Measurements from ENCODE around the gene POLA1.
A peak's percentile ranks its signal among the peaks of the same experiment; 100 is the strongest.
"Not testable (repeated sequence)": the region's sequence is repeated elsewhere in the genome, so short reads cannot be mapped to it uniquely, and the experiment has no call there.

POLA1 gene

DNA sequence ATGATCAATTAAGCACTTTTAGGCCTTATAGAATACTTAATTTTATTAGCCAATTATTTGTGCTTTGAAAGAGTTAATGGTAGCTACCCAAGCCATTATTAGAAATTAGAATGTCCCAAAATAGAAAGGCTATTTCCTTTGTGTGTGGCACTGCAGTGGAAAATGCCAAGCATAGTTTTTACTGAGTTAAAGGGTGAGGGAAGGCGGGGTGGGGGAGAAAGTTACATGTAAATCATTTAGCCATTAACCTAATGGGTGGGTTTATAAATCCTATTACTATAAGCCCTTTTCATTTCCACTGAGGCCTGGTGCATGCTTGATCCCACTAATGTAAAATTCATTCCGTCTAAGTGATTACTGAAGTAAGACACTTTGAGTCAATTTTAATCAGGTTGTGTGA is 105.8 kb downstream of the POLA1 start:
- FAIRE-seq, result no peak

DNA sequence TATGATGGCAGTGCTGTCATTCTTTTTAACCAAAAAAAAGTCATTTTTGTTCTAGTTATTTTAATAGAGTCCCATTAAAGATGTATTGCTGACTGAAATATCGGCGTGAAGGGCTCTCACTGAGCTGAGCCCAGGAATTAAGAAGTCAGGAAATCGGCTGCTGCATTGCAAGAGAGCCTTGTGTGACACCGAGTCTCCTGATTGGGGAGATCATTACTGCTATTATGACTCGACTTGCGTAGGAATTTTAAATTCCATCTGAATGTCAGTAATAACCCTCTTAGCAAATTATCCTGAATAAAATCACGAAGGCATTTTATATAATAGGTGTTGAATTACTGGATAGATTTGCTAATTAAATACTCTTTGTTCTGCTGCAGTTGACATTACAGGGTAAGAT is 111.5 kb downstream of the POLA1 start:
- DNase-seq (ENCODE audit: low spot score), result no peak
- no peak for FAIRE-seq

More for the DNA sequence above, 105.8 kb downstream of the POLA1 start:
- DNase-seq (ENCODE audit: low spot score), result no peak

DNA sequence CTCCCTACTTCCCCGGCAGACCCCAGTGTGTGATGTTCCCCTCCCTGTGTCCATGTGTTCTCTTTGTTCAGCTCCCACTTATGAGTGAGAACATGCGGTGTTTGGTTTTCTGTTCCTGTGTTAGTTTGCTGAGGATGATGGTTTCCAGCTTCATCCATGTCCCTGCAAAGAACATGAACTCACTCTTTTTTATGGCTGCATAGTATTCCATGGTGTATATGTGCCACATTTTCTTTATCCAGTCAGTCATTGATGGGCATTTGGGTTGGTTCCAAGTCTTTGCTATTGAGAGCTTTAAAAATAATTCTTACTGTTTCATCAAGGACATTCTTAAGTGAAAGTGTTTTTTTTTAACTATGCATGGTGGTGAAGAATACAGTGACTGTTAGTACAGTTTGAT is 126.1 kb downstream of the POLA1 start:
- DNase-seq (ENCODE audit: low spot score); FAIRE-seq: not testable (repeated sequence)

DNA sequence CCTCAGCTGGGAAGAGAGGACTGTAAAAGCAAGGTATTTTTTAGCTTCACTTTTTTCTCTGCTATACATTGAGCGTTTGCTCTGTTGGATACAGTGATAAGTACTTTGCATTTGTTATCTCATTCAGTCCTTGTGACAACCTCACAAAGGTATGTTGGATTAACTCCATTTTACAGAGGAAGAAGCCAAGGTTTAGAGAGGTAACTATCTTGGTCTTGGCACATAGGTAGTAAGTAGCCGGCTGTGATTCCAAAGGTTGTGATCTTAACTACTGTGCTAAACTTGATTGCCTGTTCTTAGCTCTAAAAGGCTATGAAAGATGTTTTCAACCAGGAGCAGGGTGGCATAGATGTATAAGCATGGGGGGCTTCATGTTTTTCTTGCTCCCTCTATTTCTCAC is 134.4 kb downstream of the POLA1 start:
- no peak for FAIRE-seq
- no peak for DNase-seq (ENCODE audit: low spot score)

DNA sequence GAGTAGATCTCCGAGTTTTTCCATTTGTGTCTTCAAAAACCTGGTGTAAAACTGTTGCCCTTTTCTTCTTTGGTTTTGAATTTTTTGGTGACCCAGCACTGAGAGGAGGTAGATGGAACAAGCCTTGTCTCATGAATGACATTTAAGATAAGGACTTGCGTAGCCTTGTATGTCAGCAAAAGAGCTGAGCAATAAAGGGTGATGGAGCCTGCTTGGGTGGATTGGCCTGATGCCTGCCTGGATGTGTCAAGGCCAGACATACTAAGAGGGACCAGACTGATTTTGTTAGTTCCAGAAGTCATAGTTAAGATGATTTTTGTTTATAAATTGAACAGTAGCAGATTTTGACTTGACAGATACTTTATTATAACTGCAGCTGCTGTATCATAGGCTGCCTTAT is 134.9 kb downstream of the POLA1 start:
- no peak for DNase-seq (ENCODE audit: low spot score)
- no peak for FAIRE-seq

DNA sequence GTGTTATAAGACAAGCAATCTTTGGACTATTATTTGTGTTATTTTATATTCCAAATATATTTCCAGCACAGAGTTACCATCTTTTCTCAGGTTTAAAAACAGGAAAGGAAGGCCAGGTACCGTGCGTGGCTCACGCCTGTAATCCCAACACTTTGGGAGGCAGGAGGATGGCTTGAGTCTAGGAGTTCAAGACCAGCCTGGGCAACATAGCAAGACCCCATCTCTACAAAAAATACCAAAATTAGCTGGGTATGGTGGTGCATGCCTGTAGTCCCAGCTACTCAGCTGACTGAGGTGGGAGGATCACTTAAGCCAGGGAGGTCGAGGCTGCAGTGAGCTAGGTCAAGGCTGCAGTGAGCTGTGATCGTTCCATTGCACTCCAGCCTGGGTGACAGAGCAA is 140.0 kb downstream of the POLA1 start:
- FAIRE-seq (no peak), DNase-seq (ENCODE audit: low spot score) (no peak)

DNA sequence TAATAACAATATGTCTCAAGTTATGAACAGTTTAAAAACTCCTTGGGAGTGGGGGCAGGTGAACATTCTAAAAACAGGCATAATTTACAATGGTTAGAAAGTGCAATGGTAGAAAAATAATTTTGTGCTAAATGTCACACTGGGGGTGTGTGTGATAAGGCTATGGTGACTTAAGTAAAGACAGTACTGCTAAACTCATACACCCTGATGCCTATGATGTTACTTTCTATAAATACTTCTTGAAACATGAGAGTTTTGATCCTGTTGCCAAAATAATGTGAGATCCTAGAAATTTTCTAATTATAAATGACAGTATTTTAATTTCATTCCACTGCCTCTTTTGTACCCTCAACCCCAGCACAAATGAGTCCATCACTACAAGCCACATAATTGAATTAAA is 144.2 kb downstream of the POLA1 start:
- FAIRE-seq, result no peak
- no peak for DNase-seq (ENCODE audit: low spot score)

DNA sequence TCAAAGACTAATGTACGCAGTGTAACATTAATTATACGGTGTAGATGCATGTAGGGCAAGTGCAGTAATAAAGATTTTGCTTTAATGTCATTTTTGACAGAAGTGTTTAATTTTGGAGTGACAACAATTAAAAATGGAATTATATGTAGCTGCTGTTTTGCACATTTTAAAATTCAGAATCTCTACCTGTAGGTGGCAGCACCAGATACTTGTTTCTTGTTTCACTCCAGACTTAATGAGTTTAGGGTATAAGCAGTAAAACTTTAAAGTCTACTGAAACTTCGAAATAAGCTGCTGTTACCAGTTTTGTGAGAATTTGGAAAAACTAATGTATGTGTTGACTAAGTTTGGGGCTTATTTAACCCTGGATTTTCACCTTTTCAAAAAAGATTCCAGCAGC is 144.9 kb downstream of the POLA1 start:
- DNase-seq (ENCODE audit: low spot score) (peak; percentile 11), FAIRE-seq (peak; percentile 69)

DNA sequence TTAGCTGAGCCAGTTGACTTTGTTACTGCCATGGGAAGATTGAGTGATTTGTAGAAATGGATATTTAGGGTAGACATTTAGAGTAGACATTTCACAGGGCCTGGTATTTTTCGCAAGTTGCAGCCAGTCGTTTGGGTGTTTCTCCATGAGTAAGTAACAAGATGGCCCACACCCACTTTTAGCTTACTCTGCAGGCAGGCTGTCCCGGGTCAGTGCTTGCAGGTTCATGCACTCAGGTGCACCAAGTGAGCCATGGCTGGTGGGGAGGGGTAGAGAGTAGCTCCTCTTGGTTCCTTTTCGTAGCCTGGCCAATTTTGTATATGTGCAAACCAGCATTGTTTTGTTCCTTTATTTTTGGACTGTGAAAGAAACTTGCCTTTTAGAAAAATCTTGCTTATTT is 145.6 kb downstream of the POLA1 start:
- DNase-seq (ENCODE audit: low spot score) (no peak), FAIRE-seq (no peak)

DNA sequence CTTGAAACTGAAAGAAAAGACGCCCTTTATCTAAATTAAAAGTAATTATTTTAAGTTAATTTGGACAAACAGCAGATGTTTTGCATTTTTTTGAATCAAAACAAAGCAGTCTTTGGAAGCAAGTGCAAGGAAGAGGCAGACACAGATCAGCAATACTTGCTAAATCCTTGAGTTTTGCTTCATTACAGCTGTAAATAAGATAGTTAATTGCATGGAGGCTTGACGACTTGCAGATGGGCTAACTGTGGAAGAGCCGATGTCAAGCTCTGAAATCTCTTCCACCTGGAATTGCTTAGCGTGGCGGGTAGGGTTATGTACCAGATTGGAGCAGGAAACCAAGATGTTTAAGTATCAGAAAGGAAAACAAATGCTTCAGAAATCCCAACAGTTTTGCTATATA is 148.8 kb downstream of the POLA1 start:
- DNase-seq (ENCODE audit: low spot score), result no peak
- no peak for FAIRE-seq

DNA sequence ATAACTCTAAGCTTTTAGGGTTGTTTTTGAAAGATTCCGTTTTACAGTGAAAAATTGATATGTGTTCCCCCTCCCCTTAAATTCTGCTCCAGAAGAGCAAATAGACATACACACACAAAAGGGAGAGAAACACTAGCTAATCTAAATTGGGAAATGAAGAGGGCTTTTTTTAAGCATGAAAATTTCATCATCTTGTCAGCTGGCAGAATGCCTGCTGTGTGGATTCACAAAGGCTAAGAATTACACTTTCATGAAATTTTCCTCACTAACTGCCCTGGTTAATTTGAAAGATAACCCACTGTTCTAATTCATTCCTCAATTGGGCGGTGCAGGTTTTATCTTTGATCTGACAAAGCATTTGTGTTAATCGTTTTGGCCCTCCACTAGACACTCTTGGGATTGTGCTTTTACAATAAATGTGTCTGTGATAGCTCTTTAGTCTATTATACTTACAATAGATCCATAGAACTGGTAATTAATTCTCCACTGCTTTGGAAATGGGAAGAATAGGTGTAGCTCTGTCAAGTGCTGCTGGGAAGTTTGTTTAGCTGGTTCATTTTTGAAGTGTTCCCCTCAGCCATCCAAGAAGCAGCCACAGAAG is 152.9 kb downstream of the POLA1 start:
- FAIRE-seq (no peak), DNase-seq (ENCODE audit: low spot score) (no peak)

DNA sequence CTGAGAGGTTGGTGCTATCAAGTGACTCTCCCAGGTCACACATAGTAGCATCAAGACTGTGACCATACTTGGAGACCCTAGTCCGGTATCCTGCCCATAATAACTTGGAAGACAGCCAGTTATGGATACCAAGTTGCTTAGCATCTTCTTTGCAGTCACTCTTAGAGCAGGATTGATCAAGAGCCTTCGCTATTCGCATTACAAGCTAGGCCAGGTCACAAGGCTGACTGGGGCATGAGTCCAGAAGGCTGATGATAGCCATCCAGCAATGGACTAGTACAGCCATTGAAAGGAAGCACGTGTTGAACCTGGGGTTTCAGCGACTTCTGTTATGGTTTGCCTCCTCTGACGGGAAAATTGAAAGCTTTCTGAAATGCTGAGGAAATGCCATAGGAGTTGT is 157.6 kb downstream of the POLA1 start:
- FAIRE-seq (no peak), DNase-seq (ENCODE audit: low spot score) (no peak)

DNA sequence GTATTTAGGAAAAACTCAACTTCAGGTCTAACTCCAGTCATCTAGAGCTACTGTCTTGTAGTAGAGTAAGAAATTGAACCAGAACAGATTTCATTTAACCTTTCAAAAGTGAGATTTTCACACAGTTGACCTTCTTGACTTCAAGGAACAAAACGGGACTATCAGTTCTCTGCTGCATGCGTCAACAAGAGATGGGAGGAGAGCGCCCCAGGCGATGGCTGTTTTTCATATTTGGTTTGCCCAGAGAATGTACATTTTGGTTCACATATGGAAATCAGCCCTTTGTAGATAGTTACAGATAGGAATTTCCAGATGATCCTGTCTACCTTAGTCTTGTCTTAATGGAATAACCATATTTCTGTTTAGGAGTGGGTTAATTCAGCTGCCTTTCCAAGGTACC is 158.1 kb downstream of the POLA1 start:
- no peak for FAIRE-seq
- no peak for DNase-seq (ENCODE audit: low spot score)

DNA sequence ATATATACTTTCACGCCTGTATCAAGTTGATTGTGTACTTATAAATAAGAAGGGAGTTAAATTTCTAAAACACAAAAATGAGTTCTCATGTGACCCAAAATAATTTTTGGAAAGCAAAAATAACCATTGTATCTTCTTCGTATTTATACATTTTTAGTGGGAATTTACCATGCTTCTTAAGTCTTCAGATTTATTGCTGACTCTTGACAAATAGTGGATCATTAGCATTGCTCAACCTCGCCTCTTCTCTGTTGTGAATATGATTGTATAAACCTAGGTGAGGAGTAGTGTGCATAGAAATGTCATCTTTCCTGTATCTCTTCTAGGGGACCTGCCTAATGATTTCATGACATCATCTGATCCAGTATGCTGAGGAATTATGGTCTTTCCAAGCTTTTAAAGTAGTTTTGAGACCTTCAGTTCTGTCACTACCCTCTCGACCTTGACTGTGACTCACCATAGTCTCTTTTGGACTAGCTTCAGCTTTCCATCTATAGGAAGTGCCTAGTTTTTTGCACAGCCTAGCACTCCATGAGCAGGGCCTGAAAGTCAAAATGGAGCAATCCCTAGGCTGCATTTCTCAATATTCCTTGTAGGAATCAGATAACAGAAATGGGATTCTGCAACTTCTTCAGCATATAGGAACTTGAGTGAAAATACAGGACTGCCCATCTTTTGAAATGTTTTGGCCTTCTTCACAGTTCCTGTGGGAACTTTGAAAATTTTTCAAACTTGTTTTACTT is 164.5 kb downstream of the POLA1 start:
- DNase-seq (ENCODE audit: low spot score) (no peak), FAIRE-seq (no peak)

DNA sequence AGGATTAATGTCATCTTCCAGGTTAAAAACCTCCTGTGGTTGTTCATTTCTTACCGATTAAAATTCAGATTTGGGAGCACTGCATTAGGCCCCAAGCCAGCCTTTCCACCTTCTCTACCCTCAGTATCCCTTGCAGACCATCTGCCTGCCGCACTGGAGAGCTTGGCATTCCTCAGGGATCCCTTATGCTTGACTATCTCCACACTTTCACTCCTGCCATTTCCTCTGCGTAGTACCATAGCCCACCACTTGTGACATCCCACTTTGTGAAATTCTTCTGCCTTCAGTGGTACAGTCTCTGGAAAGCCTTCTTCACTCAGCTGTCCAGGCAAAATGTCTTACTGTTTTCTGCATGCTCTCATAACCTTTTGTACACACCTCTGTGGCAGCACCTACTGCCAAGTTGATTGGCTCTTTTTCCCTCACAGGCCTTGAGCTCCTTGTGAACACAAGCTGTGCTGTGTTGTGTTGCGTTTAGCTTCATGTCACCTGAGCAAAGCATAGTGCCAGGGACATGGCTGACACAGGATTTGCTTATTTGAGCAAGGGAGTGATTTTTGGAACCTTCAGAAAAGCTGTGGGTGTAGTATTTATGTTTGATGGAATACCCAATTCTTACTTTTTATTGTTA is 165.6 kb downstream of the POLA1 start:
- DNase-seq (ENCODE audit: low spot score) (no peak), FAIRE-seq (no peak)

DNA sequence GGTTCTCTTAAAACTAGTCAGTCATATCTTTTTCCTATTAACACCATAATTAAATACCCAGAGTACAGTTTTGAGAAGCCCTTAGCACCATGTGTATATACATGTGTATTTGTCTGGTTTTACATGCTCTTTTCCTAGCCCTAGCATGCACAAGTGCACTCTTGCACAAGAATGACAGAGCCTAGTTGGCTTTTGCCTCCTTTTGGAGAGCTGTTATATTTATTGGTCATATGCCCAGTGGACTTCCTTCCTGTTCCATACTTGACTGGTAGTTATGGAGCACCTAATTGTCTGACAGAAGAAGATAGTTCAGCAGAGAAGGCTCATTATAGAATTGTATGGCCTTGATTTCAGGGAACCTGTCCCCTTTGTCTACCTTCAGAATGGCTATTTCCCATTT is 166.4 kb downstream of the POLA1 start:
- FAIRE-seq (no peak), DNase-seq (ENCODE audit: low spot score) (no peak)

DNA sequence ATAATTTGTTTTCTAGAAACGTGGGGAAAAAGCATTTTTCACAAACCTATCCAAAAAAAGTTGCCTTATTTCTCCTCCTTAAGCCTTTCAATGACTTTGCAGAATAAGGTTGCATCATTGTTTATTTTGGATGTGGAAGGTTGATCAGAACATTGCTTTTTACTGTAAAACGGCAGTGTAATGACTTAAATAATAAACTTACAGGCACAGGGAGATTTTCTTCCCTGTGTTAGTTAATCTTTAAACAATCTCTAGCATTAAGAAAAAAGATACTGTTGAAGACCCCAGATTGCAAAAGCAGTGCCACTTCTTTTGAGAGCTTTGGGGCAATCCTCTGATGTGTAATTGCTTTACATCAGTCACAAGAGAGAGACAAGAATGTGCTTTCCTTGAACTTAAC is 168.6 kb downstream of the POLA1 start:
- DNase-seq (ENCODE audit: low spot score) (no peak), FAIRE-seq (no peak)

DNA sequence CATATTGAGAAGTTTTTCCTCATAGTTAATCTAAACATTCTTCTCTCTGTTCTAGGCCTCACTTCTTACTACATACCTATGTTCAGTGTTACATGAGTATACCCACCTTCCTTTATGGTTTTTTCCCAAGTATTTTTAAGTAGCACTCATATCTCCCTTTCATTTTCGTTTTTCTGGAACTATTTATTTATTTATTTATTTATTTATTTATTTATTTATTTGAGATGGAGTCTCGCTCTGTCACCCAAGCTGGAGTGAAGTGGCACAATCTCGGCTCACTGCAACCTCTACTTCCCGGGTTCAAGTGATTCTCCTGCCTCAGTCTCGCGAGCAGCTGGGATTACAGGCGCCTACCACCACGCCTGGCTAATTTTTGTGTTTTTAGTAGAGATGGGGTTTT is 170.1 kb downstream of the POLA1 start:
- FAIRE-seq; DNase-seq (ENCODE audit: low spot score): not testable (repeated sequence)

DNA sequence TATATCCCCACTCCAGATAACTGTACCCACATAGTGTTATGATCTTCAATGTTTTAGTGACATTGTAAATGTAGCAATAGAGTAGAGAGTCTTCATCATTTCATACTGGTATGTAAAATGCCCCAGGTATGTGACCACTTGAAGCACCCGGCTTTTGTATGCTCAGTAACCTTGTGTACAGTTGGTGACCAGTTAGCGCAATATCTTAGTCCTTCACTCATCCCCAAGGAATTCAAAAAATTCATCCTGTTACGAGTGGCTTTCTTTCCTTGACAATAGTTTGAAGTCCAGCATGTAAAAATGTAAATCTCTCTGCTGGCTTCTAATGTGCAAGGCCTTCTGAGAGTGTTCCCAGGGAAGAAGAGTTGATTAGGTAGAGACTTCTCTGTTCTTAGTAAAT is 176.4 kb downstream of the POLA1 start:
- DNase-seq (ENCODE audit: low spot score) (peak; percentile 41), FAIRE-seq (no peak)

DNA sequence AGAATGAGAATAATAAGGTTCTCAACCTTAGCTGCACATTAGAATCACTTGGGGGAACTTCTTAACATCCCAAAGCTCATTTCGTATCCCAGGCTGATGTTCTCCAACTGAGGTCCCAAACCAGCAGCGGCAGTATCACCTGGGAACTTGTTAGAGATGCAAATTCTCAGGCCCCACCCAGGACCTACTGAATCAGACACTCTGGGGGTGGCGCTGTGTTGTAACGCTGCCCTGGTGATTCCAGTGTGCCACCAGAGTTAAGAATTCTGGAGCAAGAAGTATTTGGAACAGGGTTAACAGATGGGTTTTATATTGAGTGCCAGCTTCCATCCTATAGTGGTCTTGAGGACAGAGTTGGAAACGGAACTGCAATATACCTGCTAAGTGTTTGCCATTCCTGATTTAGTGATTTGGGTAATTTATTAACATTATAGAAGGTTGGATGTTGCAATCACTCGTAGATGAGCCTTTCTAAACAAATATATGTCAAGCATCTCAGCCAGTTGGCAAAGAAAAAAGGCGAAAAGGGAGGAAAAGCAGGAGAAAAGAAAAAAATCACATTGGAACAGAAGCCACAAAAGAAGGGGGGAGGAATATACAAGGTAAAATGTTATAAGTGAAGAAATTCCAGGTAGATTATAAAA is 181.0 kb downstream of the POLA1 start:
- DNase-seq (ENCODE audit: low spot score) (no peak), FAIRE-seq (no peak)

DNA sequence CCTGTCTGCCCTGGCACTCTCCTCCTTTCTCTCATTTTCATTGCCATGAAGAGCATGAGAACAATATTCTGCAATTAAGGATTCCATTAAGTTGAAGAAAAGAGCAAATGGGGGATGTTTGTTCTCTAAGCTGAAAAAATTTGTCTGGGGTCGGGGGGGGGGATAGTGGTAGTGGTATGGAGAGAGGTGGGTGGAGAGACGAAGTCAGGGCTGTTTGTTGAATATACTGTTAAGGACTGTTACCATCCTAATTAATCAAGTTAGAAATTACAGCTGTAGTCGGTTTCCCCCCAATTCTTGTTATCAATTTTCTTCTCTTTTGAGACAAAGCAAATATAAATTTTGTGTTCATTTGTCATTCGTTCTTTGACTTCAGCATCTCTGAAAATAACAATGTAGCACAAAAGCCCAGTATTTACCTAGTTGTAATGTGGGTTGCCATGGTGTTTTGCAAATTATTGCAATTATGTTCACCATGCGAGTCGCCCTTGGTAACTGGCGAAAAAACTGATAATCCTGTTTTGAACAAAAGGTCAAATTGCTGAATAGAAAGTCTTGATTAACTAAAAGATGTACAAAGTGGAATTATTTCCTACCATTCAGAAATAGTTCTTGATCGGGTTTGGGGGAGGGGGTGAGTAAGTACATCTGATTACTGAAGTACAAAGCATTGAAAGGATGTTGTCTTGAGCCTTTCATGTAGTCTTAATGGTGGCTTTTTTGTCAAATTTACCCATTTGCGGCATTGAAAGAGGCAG is 183.0 kb downstream of the POLA1 start:
- no peak for DNase-seq (ENCODE audit: low spot score)
- FAIRE-seq, result no peak

DNA sequence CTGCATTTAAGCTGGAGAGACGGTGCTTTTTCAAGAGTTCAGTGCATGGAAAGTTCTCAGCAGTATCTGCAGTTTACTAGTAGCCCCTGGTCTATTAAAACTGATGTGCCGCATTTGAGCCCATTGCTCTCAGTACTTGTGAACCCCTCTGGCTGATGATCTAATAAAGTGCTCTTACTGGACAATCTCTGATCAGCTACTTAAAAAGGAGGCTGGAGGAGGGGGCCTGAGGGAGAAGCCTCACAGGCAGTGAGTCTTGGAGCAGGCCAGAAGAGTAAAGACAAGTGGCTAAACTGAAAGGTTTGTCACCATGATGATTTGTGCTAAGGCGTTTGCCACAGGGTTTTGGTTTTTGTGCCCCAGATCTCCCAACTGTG is 183.6 kb downstream of the POLA1 start:
- FAIRE-seq, result no peak

More for the DNA sequence above, 183.6 kb downstream of the POLA1 start:
- no peak for DNase-seq (ENCODE audit: low spot score)

Data from RCC 7860 (cell line).